HG03571 (cell line): ENCODE measurements around the gene P2RY6.

Experiments used
- ATAC-seq: cut with Tn5 transposase; IDR thresholded peaks from one replicate; pipeline ENCODE4 v1.9.1; 2021; ENCODE audit not compliant: unreplicated experiment

Gene P2RY6

DNA sequence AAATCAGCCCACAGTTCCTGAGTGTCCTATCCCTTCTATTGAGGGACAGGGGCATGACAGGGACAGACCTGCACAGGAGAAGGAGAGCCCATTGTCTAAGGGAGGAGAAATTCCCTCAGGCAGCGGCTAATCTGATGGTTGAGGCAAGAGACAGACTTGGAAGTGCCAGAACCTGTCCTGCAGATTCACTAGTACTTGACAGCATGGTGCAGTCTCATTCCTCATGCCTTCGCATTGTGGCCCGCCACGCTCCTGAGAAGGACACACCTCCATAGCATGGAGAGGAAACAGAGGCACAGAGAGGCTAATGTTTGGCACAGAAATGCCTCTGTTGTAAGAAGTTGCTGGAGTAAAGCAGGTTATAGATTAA is 3.2 kb downstream of the P2RY6 start:
- ATAC-seq: no peak

- no peak for ATAC-seq
Measured at GRCh38 chr11:73277467-73277866, 5.3 kb downstream of the P2RY6 start.

GRCh38 chr11:73280626-73281025 is 8.5 kb downstream of the P2RY6 start:
- no peak for ATAC-seq

DNA sequence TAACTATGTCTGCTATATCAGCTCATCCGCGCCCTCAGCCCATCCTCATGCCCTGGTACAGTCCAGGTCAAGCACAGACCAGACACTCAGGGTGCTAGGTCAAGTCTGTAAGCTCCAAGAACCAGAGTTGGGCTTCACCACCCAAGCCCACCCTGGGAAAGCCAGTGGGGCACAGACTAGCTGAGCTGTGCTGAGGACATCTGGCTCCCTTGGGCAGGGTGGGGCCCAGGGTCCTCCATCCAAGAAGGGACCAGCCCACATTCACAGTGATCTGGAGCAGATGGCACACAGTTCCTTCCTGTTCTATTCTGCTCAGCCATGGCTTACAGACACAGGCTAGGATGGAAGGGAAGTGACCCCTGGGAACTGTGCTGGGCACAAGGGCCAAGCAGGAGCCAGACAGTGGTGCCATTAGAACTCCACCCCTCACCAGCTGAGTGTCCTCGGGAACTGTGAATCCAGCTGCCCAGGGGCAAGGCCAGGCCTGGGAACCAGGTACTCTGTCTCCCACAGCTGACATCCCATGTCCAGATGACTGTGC is 9.1 kb downstream of the P2RY6 start:
- no peak for ATAC-seq

DNA sequence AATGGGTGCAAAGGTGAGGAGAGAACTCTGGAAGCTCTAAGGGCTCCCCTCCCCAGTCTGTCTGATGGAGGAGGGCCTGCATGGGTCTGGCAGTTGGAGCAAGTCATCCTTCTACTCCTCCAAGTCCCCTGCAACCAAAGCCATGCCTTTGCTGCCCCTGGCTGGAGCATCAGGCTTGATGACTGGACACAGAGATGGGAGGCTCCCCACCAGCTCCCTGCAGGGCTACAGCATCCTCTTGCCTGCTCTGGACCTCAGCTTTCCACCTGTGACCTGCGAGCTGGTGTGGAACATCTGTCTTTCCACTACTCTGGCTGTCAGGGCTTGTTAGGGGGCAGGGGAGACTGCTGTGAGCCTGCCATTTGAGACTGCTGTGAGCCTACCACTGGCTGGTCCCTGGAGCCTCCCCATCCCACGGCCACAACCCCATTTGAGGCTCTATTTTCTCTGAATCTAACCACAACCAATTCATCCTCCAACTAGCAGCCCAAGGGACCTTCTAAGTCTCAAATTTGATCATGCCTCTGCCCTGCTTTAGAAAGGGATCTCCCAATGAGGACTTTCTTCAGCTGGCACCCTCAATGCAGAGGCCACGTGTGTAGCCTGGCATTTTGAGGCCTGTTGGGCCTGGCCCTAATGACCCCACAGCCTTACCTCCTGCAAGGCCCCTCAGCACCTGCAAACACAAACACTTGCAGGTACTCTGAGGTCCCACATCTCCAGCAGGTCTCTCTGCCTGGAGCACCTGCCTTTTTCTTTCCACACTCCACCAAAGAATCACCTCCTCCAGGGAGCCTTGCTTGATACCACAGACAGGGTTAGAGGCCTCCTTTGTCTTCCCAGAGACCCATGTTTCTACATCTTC is 9.9 kb downstream of the P2RY6 start:
- no peak for ATAC-seq

DNA sequence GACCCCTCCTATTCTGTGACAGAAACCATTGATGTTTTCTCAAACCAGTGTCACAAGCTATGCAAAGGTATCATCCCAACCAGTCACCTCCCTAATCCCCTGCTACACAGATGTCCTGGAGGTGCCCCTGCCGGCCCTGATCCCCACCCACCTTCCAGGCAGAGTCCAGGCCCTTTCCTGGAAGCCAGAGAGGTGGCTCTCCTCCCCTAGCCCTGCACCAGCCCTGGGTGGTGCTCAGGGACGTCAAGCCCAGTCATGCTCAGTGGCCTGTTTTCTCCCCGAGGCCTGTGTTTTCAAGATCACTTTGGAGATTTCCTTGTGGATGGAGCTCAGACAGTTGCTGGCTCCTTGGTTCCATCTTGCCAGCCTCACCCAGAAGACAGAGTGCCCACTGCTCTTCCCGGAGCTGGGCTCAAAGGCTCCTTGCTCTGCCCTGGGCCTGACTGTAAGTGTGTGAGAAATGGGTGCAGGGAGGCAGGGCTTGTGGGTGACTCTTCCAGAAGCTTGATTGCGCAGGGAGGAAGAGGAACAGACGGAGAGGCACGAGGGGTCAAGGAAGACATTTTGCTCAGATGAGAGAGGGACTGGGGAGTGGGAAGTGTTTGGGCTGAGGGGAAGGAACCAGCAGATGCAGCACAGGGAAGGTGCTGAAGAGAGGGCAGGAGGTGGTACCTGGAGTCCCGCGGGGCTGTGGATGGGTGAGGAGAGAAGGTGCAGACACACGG is 11.3 kb downstream of the P2RY6 start:
- no peak for ATAC-seq

GRCh38 chr11:73284106-73284505 is 12.0 kb downstream of the P2RY6 start:
- no peak for ATAC-seq

GRCh38 chr11:73285721-73286120 is 13.6 kb downstream of the P2RY6 start:
- no peak for ATAC-seq

DNA sequence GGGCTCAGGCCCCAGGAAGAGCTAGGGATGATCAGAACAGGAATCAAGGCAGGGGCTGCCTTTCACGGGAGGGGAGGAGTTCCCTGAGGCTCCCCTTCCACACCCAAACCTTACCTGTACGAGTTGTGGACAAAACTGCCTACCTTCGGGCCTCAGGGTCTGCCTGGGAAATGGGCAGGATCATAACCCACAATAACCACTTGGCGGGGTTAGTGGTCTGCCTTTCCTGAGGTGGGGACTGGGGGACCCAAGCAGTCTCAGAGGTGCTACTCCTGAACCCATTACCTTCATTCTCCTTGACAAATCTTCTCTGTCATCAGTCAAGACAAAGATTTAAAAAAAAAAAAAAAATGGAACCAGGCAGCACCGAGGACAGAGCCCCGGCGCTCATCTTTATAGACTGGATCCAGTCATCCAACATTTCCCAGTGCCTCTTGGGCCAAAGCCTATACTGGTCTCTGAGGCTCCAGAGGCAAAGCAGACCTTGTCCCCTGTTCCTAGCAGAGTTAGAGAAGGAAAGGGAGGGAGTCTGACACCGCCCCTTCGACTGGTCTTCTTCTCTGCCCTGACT is 14.2 kb downstream of the P2RY6 start:
- no peak for ATAC-seq

GRCh38 chr11:73287400-73288101 is 15.4 kb downstream of the P2RY6 start:
- ATAC-seq: no peak

DNA sequence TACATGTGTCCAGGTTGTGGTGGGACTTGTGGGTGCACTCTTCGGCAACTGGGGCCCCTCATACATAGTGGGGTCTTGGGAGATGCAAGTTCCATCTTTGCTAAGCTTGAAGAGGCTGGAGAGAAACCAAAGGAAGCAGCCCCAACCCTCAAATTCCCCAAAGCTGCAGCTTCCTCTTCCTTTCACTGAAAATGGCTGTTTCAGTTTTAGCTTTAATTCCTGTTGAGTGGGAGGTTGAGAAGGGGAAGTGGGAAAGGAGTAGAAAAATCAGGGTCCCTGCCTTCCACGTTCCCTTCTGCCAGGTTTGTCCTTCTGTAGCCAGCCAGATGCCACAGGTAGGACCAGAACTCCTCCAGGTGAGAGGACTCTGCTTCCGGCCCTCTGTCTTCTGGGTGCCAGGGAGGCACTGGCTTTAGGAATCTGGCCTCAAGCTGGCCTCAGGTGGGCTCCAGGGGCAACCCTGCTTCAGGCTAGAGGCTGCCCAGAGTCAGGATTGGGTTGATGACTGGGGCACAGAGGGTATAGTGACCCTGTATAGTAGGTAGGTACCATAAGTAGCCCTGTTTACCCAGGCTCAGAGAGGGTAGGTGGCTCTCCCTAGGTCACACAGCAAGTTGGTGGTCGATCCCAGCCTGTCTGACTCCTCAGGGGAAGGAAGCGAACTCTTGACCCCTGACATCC is 16.2 kb downstream of the P2RY6 start:
- ATAC-seq: no peak

DNA sequence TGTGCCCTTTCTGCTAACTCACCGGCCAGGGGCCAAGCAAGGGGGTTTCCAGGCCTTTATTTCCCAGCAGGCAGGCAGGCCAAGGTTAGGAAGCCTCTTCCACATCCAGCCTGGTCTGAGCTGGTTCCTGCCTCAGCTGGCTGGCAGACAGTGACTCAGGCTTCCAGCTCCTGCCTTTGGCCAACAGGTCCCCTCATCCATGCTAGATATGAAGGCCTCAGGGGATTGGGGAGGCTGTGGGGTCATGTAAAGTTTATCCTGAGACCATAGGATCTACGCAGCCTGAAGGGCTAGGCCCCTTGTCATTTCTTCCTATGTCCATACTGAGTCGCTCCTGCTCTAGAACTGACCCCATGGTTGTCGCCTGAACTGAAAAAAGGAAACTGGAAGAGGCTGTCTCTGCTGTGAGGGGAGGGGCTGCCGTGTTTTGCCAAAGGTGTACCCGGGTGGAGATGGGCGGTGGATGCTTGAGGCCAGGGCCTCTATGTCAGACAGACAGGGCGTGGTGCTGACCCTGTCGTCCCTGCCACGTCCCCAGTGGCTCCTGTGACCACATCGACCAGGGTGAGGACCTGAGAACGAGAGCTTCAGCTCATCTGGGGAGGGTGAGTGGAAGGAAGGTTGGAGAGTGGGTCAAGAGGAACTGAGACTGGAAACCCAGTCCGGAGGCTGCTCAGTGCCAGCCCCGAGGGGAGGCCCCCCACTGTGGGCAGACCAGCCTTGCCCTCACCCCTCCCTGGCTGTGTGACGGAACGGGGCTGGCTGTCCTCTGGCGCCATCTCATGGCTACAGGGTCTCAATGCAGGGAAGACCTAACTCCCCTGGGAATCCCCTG is 17.0 kb downstream of the P2RY6 start:
- ATAC-seq: peak; percentile 64

- ATAC-seq: no peak
Measured at GRCh38 chr11:73290536-73290935, 18.4 kb downstream of the P2RY6 start.

GRCh38 chr11:73291196-73291595 is 19.1 kb downstream of the P2RY6 start:
- ATAC-seq: no peak

- no peak for ATAC-seq
Measured at GRCh38 chr11:73291781-73292524, 19.8 kb downstream of the P2RY6 start.

DNA sequence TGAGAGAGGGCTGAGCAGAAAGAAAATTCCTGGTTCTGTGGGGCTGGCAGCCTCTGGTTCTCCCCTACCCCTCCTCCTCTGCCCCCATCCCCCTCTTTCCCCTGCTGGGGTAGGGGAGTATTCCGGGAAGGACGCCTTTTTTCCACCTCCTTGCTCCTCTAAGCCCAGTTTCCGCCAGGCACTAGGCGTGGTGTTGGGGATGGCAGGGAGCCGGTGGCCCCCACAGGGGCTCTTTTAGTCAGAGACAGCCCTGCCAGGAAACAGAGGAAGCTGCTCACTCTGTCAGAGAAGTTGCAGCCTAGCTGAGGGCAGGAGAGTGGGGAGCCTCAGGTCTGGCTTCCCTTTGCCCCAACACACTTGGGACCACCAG is 20.4 kb downstream of the P2RY6 start:
- ATAC-seq: no peak

DNA sequence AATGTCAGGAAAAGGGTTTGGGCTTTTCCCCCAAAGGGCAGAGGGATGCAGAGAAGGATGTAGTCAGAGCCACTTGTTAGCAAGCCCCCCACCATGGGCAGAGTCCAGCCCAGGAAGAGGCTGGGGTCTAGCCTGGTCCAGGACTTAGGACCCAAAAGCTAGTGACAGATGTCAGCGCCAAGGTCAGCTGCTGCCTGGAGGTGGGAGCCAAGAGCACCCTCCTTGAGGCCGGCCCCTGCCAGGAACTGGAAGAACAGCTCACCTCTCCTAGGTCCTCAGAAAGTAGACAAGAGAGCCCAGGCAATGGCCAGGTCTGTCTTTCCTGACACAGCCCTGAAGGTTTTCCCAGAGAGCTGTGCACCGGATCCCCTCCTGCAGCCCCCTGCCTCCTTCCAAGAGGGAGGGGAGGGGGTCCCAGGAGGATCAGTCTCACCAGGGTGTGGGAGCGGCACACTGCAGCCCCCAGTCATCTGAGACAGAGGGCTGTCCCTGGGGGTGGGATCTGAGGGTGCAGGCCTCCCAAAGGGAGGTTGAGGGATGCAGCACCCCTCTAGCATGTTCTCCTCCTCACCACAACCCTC is 21.3 kb downstream of the P2RY6 start:
- no peak for ATAC-seq

GRCh38 chr11:73294604-73295003 is 22.5 kb downstream of the P2RY6 start:
- ATAC-seq: no peak
